Panc1 (cell line): Measurements from ENCODE around the gene POLK. TPM values are rescaled to one million over a fixed set of nuclear protein-coding genes. Genes with fewer than 3 reads are reported as not detected.

ENCODE experiments used
- ATAC-seq: fragments of 200-7000 bp; cut with Tn5 transposase; 2 replicates; pipeline ENCODE4 v1.9.1; 2020; ENCODE audit warnings: mild to moderate bottlenecking, moderate library complexity
- BruUV-seq: library from RNA; stranded (reverse); fragments of 400-500 nt; replicated peaks from 2 replicates; lab custom pipeline; 2021; lab: Mats Ljungman, UMichigan
- CTCF ChIA-PET: fragments of 300-600 bp; sonication (Branson Sonifier 250); formaldehyde crosslinking; loops from one replicate; lab custom pipeline; 2022; ENCODE audit warnings: antibody characterized with exemption; lab: Charles Lee
- POLR2A ChIA-PET: fragments of 300-600 bp; sonication (Branson Sonifier 250); formaldehyde crosslinking; loops from one replicate; lab custom pipeline; 2022; ENCODE audit warnings: antibody characterized with exemption; lab: Charles Lee
- DNase-seq: peaks from one replicate; pipeline ENCODE4 v3.0.0-alpha.2; 2010; ENCODE audit warnings: low read depth, low spot score
- H3K27ac ChIP-seq: 2 replicates; pipeline ENCODE4 v1.5.1; 2011; ENCODE audit warnings: mild to moderate bottlenecking, low read length, inconsistent platforms
- H3K27me3 ChIP-seq: fragments of 200-500 bp; sonication (Bioruptor generic); 2 replicates; pipeline ENCODE4 v1.6.0; 2014; ENCODE audit warnings: low read length, inconsistent platforms; ENCODE audit not compliant: control insufficient read depth, insufficient read depth
- H3K36me3 ChIP-seq: fragments of 200-500 bp; sonication (Bioruptor generic); 2 replicates; pipeline ENCODE4 v1.5.1; 2014; ENCODE audit warnings: inconsistent platforms, mild to moderate bottlenecking, low read length, moderate library complexity; ENCODE audit not compliant: control insufficient read depth, insufficient read depth
- H3K4me1 ChIP-seq: 2 replicates; pipeline ENCODE4 v1.5.1; 2011; ENCODE audit warnings: inconsistent platforms, mild to moderate bottlenecking, low read length, moderate library complexity; ENCODE audit not compliant: control insufficient read depth, insufficient read depth
- H3K4me3 ChIP-seq, 2 experiments: 2 replicates each; pipeline ENCODE4 v1.5.1; 2011 to 2012; ENCODE audit warnings: low read depth in 2 of 2, low read length in 2 of 2, mild to moderate bottlenecking in 2 of 2, inconsistent platforms in 1 of 2, moderate library complexity in 1 of 2
- H3K9me3 ChIP-seq: fragments of 200-500 bp; sonication (Bioruptor generic); 2 replicates; pipeline ENCODE4 v1.5.1; 2014; ENCODE audit warnings: low read depth, mild to moderate bottlenecking, inconsistent platforms, low read length, moderate library complexity; ENCODE audit not compliant: control insufficient read depth, insufficient read depth
- CTCF ChIP-seq: fragments of 450-650 bp; IDR thresholded peaks from 2 replicates; pipeline ENCODE4 v1.5.1; 2017; ENCODE audit warnings: mild to moderate bottlenecking
- POLR2AphosphoS5 ChIP-seq: IDR thresholded peaks from 2 replicates; pipeline ENCODE4 v1.6.1; 2012; ENCODE audit warnings: mild to moderate bottlenecking, low read depth, low read length, moderate library complexity
- REST ChIP-seq, 2 experiments: IDR thresholded peaks; 2 replicates each; pipeline ENCODE4 v1.6.1; 2011 to 2012; ENCODE audit warnings: low read depth in 2 of 2, control low read depth in 1 of 2, low read length in 1 of 2, mild to moderate bottlenecking in 1 of 2, moderate library complexity in 1 of 2; ENCODE audit not compliant: insufficient read depth in 1 of 2
- SIN3A ChIP-seq: IDR thresholded peaks from 2 replicates; pipeline ENCODE4 v1.6.1; 2012; ENCODE audit warnings: low read depth, mild to moderate bottlenecking, low read length, moderate library complexity, borderline replicate concordance; ENCODE audit not compliant: insufficient read depth
- TCF7L2 ChIP-seq: IDR thresholded peaks from 2 replicates; pipeline ENCODE4 v1.6.1; 2011; ENCODE audit warnings: mild to moderate bottlenecking, low read depth, low read length, inconsistent platforms
- in situ Hi-C: cut with HindIII; loops from 2 replicates; pipeline ENCODE4 v1.10.0; 2016; ENCODE audit warnings: low sequenced_read_pairs, low pct_unique_long_range_greater_than_20kb
- intact Hi-C: fragments of 100-400 bp; cut with micrococcal nuclease; formaldehyde crosslinking; loops from one replicate; pipeline ENCODE4 v1.10.0; 2022; ENCODE audit not compliant: unreplicated experiment
- total RNA-seq: library from RNA; stranded (reverse); gene quantifications from one replicate; pipeline ENCODE4 v1.2.1, GENCODE V29; 2021; ENCODE audit not compliant: unreplicated experiment

The POLK gene
- total RNA-seq, 1 experiment from 2014 or later = 21.3 TPM

- BruUV-seq = no TSS peak
- Histone ChIP-seq H3K27me3 (no peaks in the 10 kb centered on the region), H3K27ac (no peak overlapping the region), H3K9me3 (peaks cover 24% of the 10 kb centered on the region), H3K4me3 (no peak overlapping the region), H3K4me1 (no peaks in the 10 kb centered on the region), H3K36me3 (no peaks in the 10 kb centered on the region)
- no peak for DNase-seq
- ChIA-PET POLR2A (no interaction called here), CTCF (no interaction called here)
- in situ Hi-C loops = no loop called here
- no peak for ATAC-seq
- intact Hi-C loops = no loop called here
- TF ChIP-seq REST (IDR thresholded peaks at IDR 0.05; ENCODE audit: insufficient read depth in 1 of 2, low read depth in 2 of 2, low read length in 1 of 2) = no peak
- no peak for TF ChIP-seq TCF7L2
- no peak for TF ChIP-seq POLR2AphosphoS5
- TF ChIP-seq SIN3A = no peak
- TF ChIP-seq CTCF = no peak
Observed at GRCh38 chr5:75471193-75471592, 40.5 kb upstream of the POLK start.

- Histone ChIP-seq H3K36me3 (no peaks in the 10 kb centered on the region), H3K27ac (no peak overlapping the region), H3K4me3 (no peak overlapping the region), H3K4me1 (no peaks in the 10 kb centered on the region), H3K9me3 (peaks cover 24% of the 10 kb centered on the region), H3K27me3 (no peaks in the 10 kb centered on the region)
- DNase-seq (no peak), ATAC-seq (no peak)
- intact Hi-C loops (no loop called here), in situ Hi-C loops (no loop called here)
- TF ChIP-seq SIN3A = no peak
- no peak for TF ChIP-seq TCF7L2
- no peak for TF ChIP-seq POLR2AphosphoS5
- TF ChIP-seq REST (IDR thresholded peaks at IDR 0.05; ENCODE audit: insufficient read depth in 1 of 2, low read depth in 2 of 2, low read length in 1 of 2) = no peak
- no peak for TF ChIP-seq CTCF
- POLR2A ChIA-PET = no interaction called here
- CTCF ChIA-PET = no interaction called here
- BruUV-seq = no TSS peak
Observed at GRCh38 chr5:75472973-75473372, 38.7 kb upstream of the POLK start.
